Measurements from ENCODE around the gene PLXDC1. TPM values are rescaled to one million over a fixed set of nuclear protein-coding genes. Genes with fewer than 3 reads are reported as not detected.
"Not testable (repeated sequence)": the region's sequence is repeated elsewhere in the genome, so short reads cannot be mapped to it uniquely, and the experiment has no call there.

Gene PLXDC1
- total and polyA plus RNA-seq, 12 donors, result 1.3 to 5.6 (median 3.9) TPM

DNA sequence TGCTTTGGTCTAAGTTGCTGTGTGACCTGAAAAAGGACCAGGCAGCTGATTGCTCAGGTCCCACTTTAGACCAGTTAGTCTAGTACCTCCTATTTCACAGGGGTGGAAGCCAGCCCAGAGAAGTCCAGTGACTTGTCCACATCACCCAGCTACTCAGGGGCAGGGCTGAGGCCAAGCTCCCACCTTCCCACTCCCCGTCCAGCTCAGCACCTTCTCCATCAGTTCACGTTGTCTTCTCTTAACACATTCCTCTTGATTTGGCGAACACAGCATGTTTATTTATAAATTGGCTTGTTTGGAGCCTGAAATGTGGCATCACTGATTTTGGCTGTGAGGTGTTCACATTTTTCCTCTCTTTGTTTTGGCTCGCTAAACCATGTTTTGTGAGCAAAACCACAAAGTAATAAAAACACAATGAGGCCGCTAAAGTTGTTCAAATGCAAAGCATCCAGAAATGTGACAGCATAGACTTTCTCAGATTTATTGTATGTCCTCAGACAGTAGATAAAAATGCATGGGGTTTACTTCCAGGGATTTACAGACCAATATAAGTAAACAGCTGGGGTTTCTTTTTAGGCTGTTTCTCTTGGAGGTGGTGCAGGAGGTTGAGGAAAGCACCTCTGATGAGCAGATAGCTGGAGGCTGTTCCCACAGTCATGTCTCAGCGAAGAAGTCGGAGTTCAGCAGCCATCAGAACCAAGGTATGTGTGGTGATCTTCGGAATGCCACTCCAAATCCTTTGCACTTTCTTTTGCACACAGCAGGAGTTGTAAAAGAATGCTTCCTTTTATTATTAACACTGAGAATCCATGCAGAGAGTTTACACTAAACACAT lies 88.4 kb downstream of the PLXDC1 start:
- H3K27ac ChIP-seq, result no peak overlapping the region
- no peaks in the 10 kb centered on the region for H3K9me3 ChIP-seq (replicated peaks in 1 of 3)
- no peak for DNase-seq
- H3K27me3 ChIP-seq, result no peaks in the 10 kb centered on the region
- TF ChIP-seq, protein P1, sequence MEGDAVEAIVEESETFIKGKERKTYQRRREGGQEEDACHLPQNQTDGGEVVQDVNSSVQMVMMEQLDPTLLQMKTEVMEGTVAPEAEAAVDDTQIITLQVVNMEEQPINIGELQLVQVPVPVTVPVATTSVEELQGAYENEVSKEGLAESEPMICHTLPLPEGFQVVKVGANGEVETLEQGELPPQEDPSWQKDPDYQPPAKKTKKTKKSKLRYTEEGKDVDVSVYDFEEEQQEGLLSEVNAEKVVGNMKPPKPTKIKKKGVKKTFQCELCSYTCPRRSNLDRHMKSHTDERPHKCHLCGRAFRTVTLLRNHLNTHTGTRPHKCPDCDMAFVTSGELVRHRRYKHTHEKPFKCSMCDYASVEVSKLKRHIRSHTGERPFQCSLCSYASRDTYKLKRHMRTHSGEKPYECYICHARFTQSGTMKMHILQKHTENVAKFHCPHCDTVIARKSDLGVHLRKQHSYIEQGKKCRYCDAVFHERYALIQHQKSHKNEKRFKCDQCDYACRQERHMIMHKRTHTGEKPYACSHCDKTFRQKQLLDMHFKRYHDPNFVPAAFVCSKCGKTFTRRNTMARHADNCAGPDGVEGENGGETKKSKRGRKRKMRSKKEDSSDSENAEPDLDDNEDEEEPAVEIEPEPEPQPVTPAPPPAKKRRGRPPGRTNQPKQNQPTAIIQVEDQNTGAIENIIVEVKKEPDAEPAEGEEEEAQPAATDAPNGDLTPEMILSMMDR (IDR thresholded peaks at IDR 0.05), result no peak
- no peak for TF ChIP-seq POLR2A (IDR thresholded peaks at IDR 0.05)
- 52 to 67% (median 59%) methylated on average over 8 of the region's 8 CpGs for WGBS, 4 donors
- no peak overlapping the region for H3K4me3 ChIP-seq
- no peaks in the 10 kb centered on the region for H3K36me3 ChIP-seq (replicated peaks in 1 of 2)
- no peaks in the 10 kb centered on the region for H3K4me1 ChIP-seq (replicated peaks in 1 of 2)
- intact Hi-C loops (cut with DNase I), result no loop called here

DNA sequence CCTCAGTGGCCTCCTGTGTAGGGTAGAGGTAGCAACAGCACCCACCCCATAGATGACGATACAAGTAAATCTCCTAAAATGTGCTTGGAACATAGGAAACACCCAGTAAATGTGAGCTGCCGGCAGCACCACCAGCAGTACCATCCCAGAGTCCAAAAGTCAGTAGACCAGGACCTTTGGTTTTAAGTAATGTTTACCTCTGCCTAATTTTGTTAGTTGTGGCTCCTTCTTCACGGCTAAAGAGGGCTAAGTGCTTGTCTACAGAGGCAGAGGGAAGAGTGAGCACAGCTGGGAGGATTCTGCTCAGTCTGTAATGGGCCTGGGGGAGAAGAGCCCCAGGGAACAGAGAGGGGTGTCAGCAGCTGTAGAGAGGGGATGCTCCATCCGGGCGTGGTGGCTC lies 92.9 kb downstream of the PLXDC1 start:
- no peak for DNase-seq
- WGBS, 4 donors, result 74 to 93% (median 83%) methylated on average over 5 of the region's 5 CpGs
- Histone ChIP-seq H3K4me3 (no peak overlapping the region), H3K27me3 (no peaks in the 10 kb centered on the region), H3K27ac (no peak overlapping the region), H3K4me1 (replicated peaks in 1 of 2) (no peaks in the 10 kb centered on the region), H3K36me3 (replicated peaks in 1 of 2) (no peaks in the 10 kb centered on the region), H3K9me3 (replicated peaks in 1 of 3) (no peaks in the 10 kb centered on the region)
- intact Hi-C loops (cut with DNase I), result no loop called here
- TF ChIP-seq POLR2A (IDR thresholded peaks at IDR 0.05), result no peak
- TF ChIP-seq, protein P1 (IDR thresholded peaks at IDR 0.05), result no peak

DNA sequence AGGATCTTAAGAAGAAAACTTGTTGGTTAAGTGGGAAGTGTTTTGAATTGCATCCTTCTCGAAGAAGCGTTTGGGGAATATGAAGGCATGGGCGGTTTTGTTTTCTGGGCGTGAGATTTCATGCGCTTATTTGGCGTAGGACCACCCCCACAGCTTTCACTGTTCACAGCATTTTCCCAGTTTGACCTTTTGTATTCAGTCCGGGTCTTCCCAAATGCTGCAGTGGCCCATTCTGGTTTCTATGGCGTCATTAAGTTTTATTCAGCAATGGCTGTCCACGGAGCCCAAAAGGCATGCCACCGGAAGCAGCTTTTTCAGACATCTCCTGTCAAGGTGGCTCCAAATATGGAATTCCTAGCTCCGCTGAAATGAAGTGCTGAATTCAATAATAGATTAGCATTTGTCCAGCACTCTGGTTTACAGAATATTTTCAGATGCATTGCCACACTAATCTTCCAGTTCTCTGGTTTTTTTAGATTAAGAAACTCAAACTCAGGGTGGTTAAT lies 93.7 kb downstream of the PLXDC1 start:
- H3K4me3 ChIP-seq, result peak overlapping the region in 1 of 4 donors; percentile 54
- H3K4me1 ChIP-seq (replicated peaks in 1 of 2), result no peaks in the 10 kb centered on the region
- 62 to 86% (median 76%) methylated on average over 11 of the region's 11 CpGs for WGBS, 4 donors
- no peak overlapping the region for H3K27ac ChIP-seq
- TF ChIP-seq, protein P1 (IDR thresholded peaks at IDR 0.05), result no peak
- no peak for TF ChIP-seq POLR2A (IDR thresholded peaks at IDR 0.05)
- no peaks in the 10 kb centered on the region for H3K27me3 ChIP-seq
- no peaks in the 10 kb centered on the region for H3K9me3 ChIP-seq (replicated peaks in 1 of 3)
- no peaks in the 10 kb centered on the region for H3K36me3 ChIP-seq (replicated peaks in 1 of 2)
- intact Hi-C loops (cut with DNase I), result no loop called here
- no peak for DNase-seq

DNA sequence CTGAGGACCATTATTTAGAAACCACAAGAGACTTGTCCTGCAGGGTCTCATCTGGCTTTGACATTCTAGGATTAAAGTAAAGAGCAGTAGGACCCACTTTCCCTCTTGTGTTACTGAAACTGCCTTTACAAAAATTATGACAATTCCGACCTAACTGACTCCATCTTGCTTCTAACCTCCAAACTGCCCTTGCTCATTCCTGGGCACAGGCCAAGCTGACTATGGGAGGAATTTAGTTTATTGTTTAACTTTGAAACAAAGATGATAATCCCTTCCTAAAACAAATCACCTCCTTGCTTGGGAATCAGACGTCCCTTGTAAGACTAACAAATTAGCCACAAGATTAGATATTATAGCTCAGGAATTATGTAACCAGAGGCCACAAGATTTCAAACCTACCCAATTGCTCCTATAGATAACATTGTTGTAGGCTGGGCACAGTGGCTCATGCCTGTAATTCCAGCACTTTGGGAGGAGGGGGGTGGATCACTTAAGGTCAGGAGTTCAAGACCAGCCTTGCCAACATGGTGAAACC lies 97.3 kb downstream of the PLXDC1 start:
- 21 to 45% (median 40%) methylated on average over 2 of the region's 2 CpGs for WGBS, 4 donors
- TF ChIP-seq, protein P1 (IDR thresholded peaks at IDR 0.05), result no peak
- TF ChIP-seq POLR2A (IDR thresholded peaks at IDR 0.05), result no peak
- no peak for DNase-seq
- Histone ChIP-seq H3K4me3 (no peak overlapping the region), H3K4me1 (replicated peaks in 1 of 2) (no peaks in the 10 kb centered on the region), H3K27ac (no peak overlapping the region), H3K9me3 (replicated peaks in 1 of 3) (no peaks in the 10 kb centered on the region), H3K27me3 (no peaks in the 10 kb centered on the region), H3K36me3 (replicated peaks in 1 of 2) (no peaks in the 10 kb centered on the region)
- intact Hi-C loops (cut with DNase I), result no loop called here

DNA sequence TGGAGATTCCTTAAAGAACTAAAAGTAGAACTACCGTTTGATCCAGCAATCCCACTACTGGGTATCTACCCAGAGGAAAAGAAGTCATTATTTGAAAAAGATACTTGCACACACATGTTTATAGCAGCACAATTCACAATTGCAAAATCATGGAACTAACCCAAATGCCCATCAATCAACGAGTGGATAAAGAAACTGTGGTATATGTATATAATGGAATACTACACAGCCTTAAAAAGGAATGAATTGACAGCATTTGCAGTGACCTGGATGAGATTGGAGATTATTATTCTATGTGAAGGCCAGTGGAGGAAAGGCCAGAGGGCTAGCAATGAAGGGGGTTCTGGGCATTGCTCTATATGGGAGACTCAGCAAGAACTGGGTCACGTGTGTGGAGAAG lies 99.0 kb downstream of the PLXDC1 start:
- H3K4me1 ChIP-seq (replicated peaks in 1 of 2); H3K9me3 ChIP-seq (replicated peaks in 1 of 3); H3K4me3 ChIP-seq; H3K27ac ChIP-seq; H3K27me3 ChIP-seq; H3K36me3 ChIP-seq (replicated peaks in 1 of 2); DNase-seq; intact Hi-C loops (cut with DNase I): not testable (repeated sequence)
- 80 to 87% (median 82%) methylated on average over 3 of the region's 3 CpGs for WGBS, 4 donors

Measured in adrenal gland (tissue), 12 donors.